Measurements from ENCODE around the gene ZYG11B. TPM values are rescaled to one million over a fixed set of nuclear protein-coding genes. Genes with fewer than 3 reads are reported as not detected.
A peak's percentile ranks its signal among the peaks of the same experiment; 100 is the strongest.

Gene ZYG11B
- total and polyA plus RNA-seq, 9 of the 15 experiments (the other 6 are each of a cell fraction or from before 2014, with no cell fraction given), result 4.9 to 22.2 (median 12.2) TPM

GRCh38 chr1:52702886-52703787 is 23.1 kb upstream of the ZYG11B start (continued):
- TF ChIP-seq MYBL2 (IDR thresholded peaks at IDR 0.05; ENCODE audit: low read depth), result peak; percentile 31; the same call in 1 of the 2 replicates
- no peak for TF ChIP-seq MYBL2 (CRISPR knock-in tag; IDR thresholded peaks at IDR 0.05; ENCODE audit: borderline replicate concordance)
- peak; percentile 74 for TF ChIP-seq POLR2G (IDR thresholded peaks at IDR 0.05; ENCODE audit: low read depth, low read length)
- no peak for TF ChIP-seq CBFA2T3 (IDR thresholded peaks at IDR 0.05)
- TF ChIP-seq HLTF (IDR thresholded peaks at IDR 0.05), result no peak
- 0 out of 2 replicates have a peak, but pooled peaks have one; percentile 24 for TF ChIP-seq ZNF830 (CRISPR knock-in tag; IDR thresholded peaks at IDR 0.05)
- peak; percentile 64 for TF ChIP-seq JUN (IDR thresholded peaks at IDR 0.05; ENCODE audit: borderline replicate concordance, low read depth, low read length)
- no peak; the same call in 1 of the 2 replicates for TF ChIP-seq JUN (CRISPR knock-in tag; IDR thresholded peaks at IDR 0.05; ENCODE audit: borderline replicate concordance)
- no peak for TF ChIP-seq NFE2L1 (tag; IDR thresholded peaks at IDR 0.05; ENCODE audit: borderline replicate concordance, low read depth)
- no peak for TF ChIP-seq ZBTB17 (CRISPR knock-in tag; IDR thresholded peaks at IDR 0.05)
- TF ChIP-seq, protein P1, sequence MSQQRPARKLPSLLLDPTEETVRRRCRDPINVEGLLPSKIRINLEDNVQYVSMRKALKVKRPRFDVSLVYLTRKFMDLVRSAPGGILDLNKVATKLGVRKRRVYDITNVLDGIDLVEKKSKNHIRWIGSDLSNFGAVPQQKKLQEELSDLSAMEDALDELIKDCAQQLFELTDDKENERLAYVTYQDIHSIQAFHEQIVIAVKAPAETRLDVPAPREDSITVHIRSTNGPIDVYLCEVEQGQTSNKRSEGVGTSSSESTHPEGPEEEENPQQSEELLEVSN (IDR thresholded peaks at IDR 0.05; ENCODE audit: borderline replicate concordance in 1 of 2, extremely low read depth in 1 of 2, insufficient read depth in 1 of 2, insufficient read length in 1 of 2, low read depth in 1 of 2, low read length in 1 of 2, poor library complexity in 1 of 2, severe bottlenecking in 1 of 2), result peak; percentile 80 to 87
- no peak for TF ChIP-seq MLLT1 (IDR thresholded peaks at IDR 0.05)
- TF ChIP-seq, protein P2, sequence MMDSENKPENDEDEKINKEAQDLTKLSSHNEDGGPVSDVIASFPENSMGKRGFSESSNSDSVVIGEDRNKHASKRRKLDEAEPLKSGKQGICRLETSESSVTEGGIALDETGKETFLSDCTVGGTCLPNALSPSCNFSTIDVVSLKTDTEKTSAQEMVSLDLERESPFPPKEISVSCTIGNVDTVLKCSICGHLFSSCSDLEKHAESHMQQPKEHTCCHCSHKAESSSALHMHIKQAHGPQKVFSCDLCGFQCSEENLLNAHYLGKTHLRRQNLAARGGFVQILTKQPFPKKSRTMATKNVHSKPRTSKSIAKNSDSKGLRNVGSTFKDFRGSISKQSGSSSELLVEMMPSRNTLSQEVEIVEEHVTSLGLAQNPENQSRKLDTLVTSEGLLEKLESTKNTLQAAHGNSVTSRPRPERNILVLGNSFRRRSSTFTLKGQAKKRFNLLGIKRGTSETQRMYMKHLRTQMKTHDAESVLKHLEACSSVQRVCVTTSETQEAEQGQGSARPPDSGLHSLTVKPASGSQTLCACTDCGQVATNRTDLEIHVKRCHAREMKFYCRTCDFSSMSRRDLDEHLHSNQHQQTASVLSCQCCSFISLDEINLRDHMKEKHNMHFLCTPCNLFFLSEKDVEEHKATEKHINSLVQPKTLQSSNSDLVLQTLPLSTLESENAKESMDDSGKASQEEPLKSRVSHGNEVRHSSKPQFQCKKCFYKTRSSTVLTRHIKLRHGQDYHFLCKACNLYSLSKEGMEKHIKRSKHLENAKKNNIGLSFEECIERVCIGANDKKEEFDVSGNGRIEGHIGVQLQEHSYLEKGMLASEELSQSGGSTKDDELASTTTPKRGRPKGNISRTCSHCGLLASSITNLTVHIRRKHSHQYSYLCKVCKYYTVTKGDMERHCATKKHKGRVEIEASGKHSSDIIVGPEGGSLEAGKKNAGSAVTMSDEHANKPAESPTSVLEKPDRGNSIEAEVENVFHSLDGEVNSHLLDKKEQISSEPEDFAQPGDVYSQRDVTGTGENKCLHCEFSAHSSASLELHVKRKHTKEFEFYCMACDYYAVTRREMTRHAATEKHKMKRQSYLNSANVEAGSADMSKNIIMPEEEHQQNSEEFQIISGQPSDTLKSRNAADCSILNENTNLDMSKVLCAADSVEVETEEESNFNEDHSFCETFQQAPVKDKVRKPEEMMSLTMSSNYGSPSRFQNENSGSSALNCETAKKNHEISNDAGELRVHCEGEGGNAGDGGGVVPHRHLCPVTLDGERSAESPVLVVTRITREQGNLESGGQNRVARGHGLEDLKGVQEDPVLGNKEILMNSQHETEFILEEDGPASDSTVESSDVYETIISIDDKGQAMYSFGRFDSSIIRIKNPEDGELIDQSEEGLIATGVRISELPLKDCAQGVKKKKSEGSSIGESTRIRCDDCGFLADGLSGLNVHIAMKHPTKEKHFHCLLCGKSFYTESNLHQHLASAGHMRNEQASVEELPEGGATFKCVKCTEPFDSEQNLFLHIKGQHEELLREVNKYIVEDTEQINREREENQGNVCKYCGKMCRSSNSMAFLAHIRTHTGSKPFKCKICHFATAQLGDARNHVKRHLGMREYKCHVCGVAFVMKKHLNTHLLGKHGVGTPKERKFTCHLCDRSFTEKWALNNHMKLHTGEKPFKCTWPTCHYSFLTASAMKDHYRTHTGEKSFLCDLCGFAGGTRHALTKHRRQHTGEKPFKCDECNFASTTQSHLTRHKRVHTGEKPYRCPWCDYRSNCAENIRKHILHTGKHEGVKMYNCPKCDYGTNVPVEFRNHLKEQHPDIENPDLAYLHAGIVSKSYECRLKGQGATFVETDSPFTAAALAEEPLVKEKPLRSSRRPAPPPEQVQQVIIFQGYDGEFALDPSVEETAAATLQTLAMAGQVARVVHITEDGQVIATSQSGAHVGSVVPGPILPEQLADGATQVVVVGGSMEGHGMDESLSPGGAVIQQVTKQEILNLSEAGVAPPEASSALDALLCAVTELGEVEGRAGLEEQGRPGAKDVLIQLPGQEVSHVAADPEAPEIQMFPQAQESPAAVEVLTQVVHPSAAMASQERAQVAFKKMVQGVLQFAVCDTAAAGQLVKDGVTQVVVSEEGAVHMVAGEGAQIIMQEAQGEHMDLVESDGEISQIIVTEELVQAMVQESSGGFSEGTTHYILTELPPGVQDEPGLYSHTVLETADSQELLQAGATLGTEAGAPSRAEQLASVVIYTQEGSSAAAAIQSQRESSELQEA (IDR thresholded peaks at IDR 0.05; ENCODE audit: low read depth), result peak; percentile 39; the same call in 1 of the 2 replicates
- no peak for TF ChIP-seq PRMT5 (CRISPR knock-in tag; IDR thresholded peaks at IDR 0.05)
- TF ChIP-seq SMARCB1 (IDR thresholded peaks at IDR 0.05; ENCODE audit: insufficient read length, low read depth), result no peak
- TF ChIP-seq SIN3A (IDR thresholded peaks at IDR 0.05; ENCODE audit: borderline replicate concordance in 2 of 2, control insufficient read depth in 1 of 2, low read depth in 2 of 2, low read length in 2 of 2), result peak in 1 of 2 experiments; percentile 77; a peak in 1 of 4 replicates

All from K562 (cell line).